Medulla oblongata (tissue), 1 donor: ENCODE measurements around the gene EPS8L1.
"Not testable (repeated sequence)": the region's sequence is repeated elsewhere in the genome, so short reads cannot be mapped to it uniquely, and the experiment has no call there.

Source experiments
- DNase-seq: peaks from one replicate; pipeline ENCODE4 v3.0.0-alpha.2; 2015; ENCODE audit errors: extremely low spot score

Gene EPS8L1

GRCh38 chr19:55075371-55075998, at the start of gene EPS8L1:
Gene EPS8L1, plus strand, starts transcription at chr19:55075869. Its CDS starts 576 bp downstream, at chr19:55076445.
- no peak for DNase-seq

GRCh38 chr19:55027140-55027471, 48.6 kb upstream of the EPS8L1 start:
- DNase-seq = not testable (repeated sequence)

- DNase-seq = no peak
Measured at GRCh38 chr19:55027472-55028337, 48.0 kb upstream of the EPS8L1 start.

DNA sequence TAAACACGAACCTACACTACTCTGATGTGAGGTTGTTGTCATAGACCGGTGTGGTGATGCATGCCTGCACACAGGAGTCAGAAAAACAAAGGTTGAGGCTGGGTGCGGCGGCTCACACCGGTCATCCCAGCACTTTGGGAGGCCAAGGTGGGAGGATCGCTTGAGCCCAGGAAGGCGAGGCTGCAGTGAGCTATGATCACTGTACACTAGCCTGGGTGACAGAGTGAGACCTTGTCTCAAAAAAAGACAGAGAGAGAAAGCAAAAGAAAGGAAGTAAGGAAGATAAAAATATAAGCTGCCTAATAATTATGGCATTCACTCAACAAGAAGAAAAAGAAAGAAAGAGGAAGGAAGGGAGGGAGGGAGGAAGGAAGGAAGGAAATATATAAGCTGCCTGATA, 46.9 kb upstream of the EPS8L1 start:
- DNase-seq = no peak

DNA sequence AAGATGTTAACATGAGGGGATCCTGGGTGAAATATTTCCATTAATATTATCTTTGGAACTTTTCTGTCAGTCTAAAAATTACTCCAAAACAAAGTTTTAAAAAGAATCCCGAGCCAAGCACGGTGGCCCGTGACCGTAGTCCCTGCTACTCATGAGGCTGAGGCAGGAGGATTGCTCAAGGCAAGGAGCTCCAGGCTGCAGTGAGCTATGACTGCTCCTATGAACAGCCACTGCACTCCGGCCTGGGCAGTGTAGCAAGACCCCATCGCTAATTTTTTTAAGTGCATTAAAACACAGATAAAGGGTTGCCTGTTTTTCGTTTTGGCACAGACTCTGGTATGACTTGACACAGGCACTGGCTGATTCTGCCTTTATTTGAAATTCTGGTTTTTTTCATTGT, 44.5 kb upstream of the EPS8L1 start:
- no peak for DNase-seq

DNA sequence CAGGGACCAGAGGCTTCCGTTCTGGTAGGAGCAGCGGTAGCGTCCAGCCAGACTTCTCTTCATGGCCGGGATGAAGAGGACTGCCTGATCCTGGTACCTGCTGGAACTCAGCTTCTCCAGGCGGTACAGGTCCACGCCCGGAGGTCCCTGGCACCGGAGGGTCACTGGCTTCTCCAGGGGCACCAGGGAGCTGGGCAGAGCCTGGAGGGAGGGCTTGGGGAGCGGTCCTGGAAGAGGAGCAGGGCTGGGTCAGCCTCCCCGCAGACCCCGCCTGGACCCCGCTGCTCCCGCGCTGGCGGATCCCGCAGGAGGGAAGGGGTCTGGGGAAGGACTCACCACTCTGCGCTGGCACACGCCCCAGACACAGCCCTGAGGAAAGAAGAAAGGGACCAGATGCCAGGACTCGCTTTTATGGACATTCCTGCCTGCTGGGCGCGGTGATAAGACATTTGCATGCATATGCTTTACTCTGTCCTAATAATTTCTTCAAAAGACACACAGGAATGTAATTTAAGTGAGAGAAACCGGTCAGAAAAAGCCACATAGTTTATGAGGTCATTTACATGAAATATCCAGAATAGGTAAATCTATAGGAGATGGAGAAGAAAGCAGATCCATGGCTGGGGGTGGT, 43.4 kb upstream of the EPS8L1 start:
- DNase-seq = no peak

- DNase-seq = not testable (repeated sequence)
Measured at GRCh38 chr19:55032976-55033643, 42.6 kb upstream of the EPS8L1 start.

GRCh38 chr19:55034751-55035150, 40.9 kb upstream of the EPS8L1 start:
- no peak for DNase-seq

DNA sequence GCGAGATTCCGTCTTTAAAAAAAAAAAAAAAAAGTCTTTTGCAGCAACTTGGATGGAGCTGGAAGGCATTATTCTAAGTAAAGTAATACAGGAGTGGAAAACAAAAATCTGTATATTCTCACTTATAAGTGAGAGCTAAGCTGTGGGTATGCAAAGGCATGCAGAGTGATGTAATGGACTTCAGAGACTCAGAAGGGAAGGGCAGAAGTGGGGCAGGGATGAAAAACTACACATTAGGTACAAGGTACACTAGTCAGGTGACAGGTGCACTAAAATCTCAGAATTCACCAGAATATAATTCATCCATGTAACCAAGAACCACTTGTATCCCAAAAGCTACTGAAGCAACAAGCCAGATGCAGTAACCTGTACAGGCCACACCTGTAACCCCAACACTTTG, 39.6 kb upstream of the EPS8L1 start:
- no peak for DNase-seq

GRCh38 chr19:55037603-55038002, 38.1 kb upstream of the EPS8L1 start:
- DNase-seq = not testable (repeated sequence)

DNA sequence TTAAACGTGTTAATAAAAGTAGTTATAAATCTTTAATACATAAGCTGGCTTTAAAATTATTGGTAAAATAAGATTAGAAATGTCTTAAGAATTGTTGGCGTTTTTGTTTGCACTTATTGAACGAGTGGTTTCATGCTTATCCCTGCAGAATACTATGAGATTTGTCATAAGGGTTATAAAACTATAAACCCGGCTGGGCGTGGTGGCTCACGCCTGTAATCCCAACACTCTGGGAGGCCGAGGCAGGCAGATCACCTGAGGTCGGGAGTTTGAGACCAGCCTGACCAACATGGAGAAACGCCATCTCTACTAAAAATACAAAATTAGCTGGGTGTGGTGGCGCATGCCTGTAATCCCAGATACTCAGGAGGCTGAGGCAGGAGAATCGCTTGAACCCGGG, 35.0 kb upstream of the EPS8L1 start:
- DNase-seq = not testable (repeated sequence)

- no peak for DNase-seq
Measured at GRCh38 chr19:55041244-55041626, 34.4 kb upstream of the EPS8L1 start.

- DNase-seq = no peak
Measured at GRCh38 chr19:55041627-55042343, 33.9 kb upstream of the EPS8L1 start.

DNA sequence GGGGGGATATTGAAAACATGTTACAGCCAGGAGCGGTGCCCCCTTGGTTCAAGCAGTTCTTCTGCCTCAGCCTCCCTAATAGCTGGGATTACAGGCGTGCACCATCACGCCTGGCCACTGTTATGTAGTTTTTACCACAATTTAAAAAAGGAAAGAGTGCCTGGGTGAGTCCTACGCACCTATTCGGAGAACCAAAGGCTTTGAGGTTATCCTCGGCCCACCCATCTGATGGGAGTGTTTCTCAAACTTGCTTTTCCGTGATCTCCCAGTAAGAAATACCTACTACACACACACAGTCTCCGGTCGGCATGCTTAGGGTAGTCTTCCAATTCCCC, 33.4 kb upstream of the EPS8L1 start:
- DNase-seq = no peak

DNA sequence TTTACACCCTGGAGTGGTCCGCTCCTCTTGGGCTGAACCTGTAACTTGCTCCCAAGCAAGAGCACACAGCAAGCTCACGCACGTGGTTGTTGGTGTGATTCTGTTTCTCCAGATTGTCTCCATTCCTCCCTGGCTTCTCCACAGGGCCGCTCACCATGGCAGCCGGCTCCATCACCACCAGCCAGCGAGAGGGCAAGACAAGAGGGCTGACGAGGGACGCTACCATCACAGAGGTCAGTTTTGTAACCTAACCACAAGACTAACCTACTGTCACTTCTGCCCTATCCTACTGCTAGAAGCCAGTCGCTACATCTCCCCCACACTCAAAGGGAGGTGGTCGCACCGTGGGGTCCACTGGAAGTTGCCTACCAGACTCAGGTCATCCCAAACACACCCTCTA, 33.0 kb upstream of the EPS8L1 start:
- DNase-seq = no peak

DNA sequence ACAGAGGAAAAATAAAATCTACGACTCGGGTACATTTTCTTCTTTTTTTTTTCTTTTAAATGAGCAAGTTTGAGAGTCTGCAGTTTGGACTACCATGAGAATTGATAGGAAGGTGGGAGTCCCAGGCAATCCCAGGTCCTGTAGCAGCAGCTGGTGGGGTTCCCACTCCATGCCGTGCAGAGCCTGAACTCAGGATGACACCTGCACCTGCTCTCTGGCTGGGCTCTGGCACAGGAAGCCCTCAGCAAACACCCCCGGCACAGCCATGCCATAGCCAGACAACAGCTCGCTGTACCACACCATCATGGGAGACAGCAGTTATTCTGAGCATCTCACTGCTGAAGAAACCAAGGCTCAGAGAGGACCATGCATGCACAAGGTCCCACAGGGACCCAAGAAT, 31.4 kb upstream of the EPS8L1 start:
- no peak for DNase-seq

DNA sequence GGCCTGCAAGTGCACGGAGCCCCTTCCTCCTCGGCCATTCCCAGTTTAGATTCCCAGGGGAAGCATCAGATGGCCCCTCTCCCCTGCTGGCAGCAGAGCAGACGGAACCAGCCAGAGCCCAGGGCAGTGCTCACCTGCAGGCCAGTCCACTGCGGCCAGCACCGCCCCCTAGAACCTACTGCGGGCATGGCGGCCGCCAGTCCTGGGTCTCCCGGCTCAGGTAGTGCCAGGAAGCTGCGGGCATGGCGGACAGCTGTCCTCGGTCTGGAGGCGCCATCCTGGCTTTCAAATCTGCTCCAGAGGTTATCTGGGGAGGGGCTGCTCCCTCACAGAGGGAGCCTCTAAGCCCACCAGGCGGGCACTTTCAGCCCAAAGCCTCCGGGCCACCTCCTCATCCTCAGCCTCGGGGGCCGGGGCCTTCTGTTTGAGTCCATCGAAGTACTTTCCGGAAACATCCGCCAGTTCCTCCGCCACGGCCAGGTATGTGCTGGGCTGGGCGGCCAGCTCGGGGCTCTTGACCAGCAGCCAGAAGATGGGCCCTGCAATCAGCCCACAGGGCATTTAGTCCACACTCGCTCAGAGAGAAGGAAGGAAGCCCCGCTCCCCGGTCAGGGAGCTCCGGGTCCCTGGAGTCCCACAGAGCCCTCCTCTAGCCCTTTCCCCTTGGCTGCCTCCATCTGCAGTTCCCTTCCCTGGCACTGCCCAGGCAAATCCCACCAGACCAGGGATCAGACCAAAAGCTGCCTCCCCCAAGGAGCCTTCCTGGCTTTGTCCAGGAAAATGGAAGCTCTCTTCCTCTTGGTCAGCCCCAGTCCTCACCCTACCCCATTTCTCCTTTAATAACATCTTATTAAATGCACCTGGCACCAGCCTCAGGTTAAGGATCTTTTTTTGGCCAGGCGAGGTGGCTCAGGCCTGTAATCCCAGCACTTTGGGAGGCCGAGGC, 30.6 kb upstream of the EPS8L1 start:
- no peak for DNase-seq

DNA sequence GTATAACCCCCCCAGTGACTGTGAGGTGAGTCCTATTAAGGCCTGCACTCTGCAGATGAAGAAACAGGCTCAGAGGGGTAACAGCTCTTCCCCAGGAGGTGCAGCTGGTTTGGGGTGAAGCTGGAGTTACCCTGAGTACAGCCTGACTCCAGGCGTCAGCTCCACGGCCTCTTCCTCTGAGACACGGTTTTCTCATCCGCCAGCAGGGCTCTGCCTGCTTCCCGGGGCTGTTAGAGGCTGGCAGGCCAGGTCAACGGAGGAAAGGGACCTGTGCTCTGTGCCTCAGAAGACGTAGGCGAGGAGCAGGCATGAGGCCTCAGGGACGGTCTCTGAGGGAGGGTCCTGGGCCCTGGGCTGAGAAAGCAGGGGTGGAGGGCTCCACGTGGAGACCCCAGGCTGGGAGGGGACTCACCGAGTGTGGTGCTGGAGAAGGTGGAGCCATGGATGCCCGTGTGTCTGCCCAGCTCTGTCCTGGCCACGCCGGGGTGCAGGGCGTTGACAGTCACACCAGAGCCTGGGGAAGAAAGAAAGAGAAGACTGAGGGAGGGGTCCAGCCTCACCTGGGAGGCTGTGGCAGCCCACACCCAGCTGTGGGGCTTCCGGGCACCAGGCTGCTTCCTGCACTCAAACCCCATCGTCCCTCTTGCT, 28.6 kb upstream of the EPS8L1 start:
- DNase-seq = no peak

DNA sequence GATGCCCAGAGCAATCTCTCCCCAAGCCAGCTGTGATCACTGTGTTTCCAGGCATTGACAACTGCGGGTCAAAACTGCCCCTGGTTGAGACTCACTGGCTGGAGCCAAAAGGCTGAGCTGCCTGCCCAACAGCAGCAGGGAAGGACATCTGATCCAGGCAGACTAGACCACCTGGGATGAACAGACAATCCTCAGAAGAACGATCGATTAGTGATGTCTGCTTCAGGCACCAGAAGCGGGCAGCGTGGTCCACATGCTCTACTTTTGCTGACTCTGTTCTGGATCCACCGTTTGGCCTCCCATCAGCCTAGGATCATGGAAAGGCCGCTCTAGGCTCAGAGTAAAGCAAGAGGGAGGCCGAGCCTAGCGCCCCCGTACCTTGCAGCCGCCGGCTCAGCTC, 27.7 kb upstream of the EPS8L1 start:
- DNase-seq = no peak

DNA sequence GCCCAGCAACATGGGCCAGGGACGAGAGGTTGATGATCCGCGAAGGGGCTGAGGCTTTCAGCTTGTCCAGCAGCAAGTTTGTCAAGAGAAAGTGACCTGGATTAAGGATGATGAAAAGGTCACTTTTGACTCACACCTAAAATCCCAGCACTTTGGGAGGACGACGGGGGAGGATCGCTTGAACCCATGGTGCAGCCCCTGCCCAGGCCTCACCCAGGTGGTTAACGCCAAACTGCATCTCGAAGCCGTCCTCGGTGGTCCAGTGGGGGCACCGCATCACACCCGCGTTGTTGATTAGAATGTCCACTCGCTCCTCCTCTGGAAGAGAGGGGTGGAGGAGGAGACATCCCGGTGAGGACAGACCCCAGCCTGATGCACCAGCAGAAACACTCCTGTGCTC, 27.2 kb upstream of the EPS8L1 start:
- DNase-seq = no peak
